Endodermal cell (in vitro differentiated cells): Measurements from ENCODE around the gene TPP1. TPM values are rescaled to one million over a fixed set of nuclear protein-coding genes. Genes with fewer than 3 reads are reported as not detected.

Experiments used
- DNase-seq: peaks from one replicate; pipeline ENCODE4 v3.0.0-alpha.2; 2017
- H3K27ac ChIP-seq: 2 replicates; pipeline ENCODE4 v1.5.1; 2013; ENCODE audit warnings: mild to moderate bottlenecking, low read depth, low read length, moderate library complexity
- H3K27me3 ChIP-seq: 2 replicates; pipeline ENCODE4 v1.6.1; 2013; ENCODE audit warnings: mild to moderate bottlenecking, low read length, moderate library complexity; ENCODE audit not compliant: insufficient read depth, control insufficient read depth, poor library complexity, severe bottlenecking
- H3K36me3 ChIP-seq: 2 replicates; pipeline ENCODE4 v1.7.0; 2013; ENCODE audit warnings: mild to moderate bottlenecking, low read length, moderate library complexity; ENCODE audit not compliant: control insufficient read depth, insufficient read depth
- H3K4me1 ChIP-seq: one replicate; pipeline ENCODE4 v1.7.0; 2013; ENCODE audit warnings: low read length; ENCODE audit not compliant: control insufficient read depth, insufficient read depth
- H3K4me3 ChIP-seq: 2 replicates; pipeline ENCODE4 v1.5.1; 2013; ENCODE audit warnings: mild to moderate bottlenecking, low read length, moderate library complexity
- H3K9ac ChIP-seq: 2 replicates; pipeline ENCODE4 v1.6.1; 2013; ENCODE audit warnings: mild to moderate bottlenecking, low read length, moderate library complexity; ENCODE audit not compliant: poor library complexity, severe bottlenecking; ENCODE audit errors: extremely low read depth
- H3K9me3 ChIP-seq: 2 replicates; pipeline ENCODE4 v1.6.1; 2013; ENCODE audit warnings: mild to moderate bottlenecking, low read length, moderate library complexity; ENCODE audit not compliant: control insufficient read depth
- H3K27ac Mint-ChIP-seq: 2 replicates; pipeline ENCODE4 v1.8.0; 2020; ENCODE audit warnings: mixed read lengths
- H3K27me3 Mint-ChIP-seq: 2 replicates; pipeline ENCODE4 v1.8.0; 2021; ENCODE audit warnings: mild to moderate bottlenecking, mixed read lengths; ENCODE audit not compliant: insufficient read depth
- H3K36me3 Mint-ChIP-seq: 2 replicates; pipeline ENCODE4 v1.8.0; 2020; ENCODE audit warnings: low read depth, mixed read lengths
- H3K4me1 Mint-ChIP-seq: 2 replicates; pipeline ENCODE4 v1.8.0; 2020; ENCODE audit warnings: mixed read lengths
- H3K4me3 Mint-ChIP-seq: 2 replicates; pipeline ENCODE4 v1.8.0; 2020; ENCODE audit warnings: mild to moderate bottlenecking, moderate library complexity, mixed read lengths
- H3K9me3 Mint-ChIP-seq: 2 replicates; pipeline ENCODE4 v1.8.0; 2020; ENCODE audit warnings: mild to moderate bottlenecking, mixed read lengths
- WGBS, 2 experiments: methylation state at CpG; one replicate each; pipeline versions ENCODE4 v1.1.5 to v1.1.7; 2013; ENCODE audit warnings: missing lambda C conversion rate in 2 of 2, mixed read lengths in 1 of 2; ENCODE audit not compliant: insufficient coverage in 1 of 2, insufficient read length in 1 of 2; 5-methylcytosine and 5-hydroxymethylcytosine counted together
- total RNA-seq, 2 donors: library from RNA; stranded (reverse); fragmentation: NEBNext Ultra II Directional in 1 of 2; extraction: Animal tissue kit (Norgen Biotek cat#: 25700) in 1 of 2; gene quantifications; 2 replicates in 1 of 2; 3 replicates in 1 of 2; pipeline ENCODE4 v1.2.1, GENCODE V29; 2021
- TF ChIP-seq, protein P1 (sequence below): fragments of 200-600 bp; sonication (generic); conservative IDR thresholded peaks from 2 replicates; pipeline ENCODE4 v1.5.0; 2021; ENCODE audit warnings: antibody characterized with exemption, mild to moderate bottlenecking

Gene TPP1
- total RNA-seq, 2 donors from 2014 or later, result 68.3 to 71.0 TPM

DNA sequence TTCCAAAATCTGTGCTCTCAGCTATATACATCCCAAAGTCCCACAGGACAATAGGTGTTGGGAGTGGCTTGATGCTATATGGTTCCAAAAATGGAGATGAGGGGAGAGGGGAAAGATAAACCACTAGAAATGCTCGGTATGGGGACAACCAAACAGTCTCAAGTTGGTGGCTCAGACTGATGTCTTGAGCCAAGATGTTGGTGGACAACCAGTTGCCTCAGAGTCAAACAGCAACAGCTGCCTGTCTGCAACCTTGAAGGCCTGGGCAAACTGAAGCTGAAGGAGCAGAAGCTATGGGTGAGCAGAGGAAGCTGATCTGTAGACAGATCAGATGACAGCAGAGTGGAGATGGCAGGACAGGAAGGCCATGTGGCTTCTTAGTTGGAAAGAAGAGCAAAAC is 19.8 kb downstream of the TPP1 start:
- 77 to 100% methylated on average over 1 of the region's 1 CpG for WGBS, 2 experiments
- peak; percentile 5 for DNase-seq
- H3K9me3 Mint-ChIP-seq, result no peaks in the 10 kb centered on the region
- Histone ChIP-seq H3K27me3 (no peaks in the 10 kb centered on the region), H3K9me3 (no peaks in the 10 kb centered on the region), H3K4me1 (no peaks in the 10 kb centered on the region), H3K36me3 (peaks cover 46% of the 10 kb centered on the region), H3K27ac (no peak overlapping the region), H3K9ac (no peak overlapping the region), H3K4me3 (no peak overlapping the region)
- H3K27me3 Mint-ChIP-seq, result no peaks in the 10 kb centered on the region
- H3K36me3 Mint-ChIP-seq, result peaks cover 18% of the 10 kb centered on the region
- H3K27ac Mint-ChIP-seq, result no peak overlapping the region
- TF ChIP-seq, protein P1, sequence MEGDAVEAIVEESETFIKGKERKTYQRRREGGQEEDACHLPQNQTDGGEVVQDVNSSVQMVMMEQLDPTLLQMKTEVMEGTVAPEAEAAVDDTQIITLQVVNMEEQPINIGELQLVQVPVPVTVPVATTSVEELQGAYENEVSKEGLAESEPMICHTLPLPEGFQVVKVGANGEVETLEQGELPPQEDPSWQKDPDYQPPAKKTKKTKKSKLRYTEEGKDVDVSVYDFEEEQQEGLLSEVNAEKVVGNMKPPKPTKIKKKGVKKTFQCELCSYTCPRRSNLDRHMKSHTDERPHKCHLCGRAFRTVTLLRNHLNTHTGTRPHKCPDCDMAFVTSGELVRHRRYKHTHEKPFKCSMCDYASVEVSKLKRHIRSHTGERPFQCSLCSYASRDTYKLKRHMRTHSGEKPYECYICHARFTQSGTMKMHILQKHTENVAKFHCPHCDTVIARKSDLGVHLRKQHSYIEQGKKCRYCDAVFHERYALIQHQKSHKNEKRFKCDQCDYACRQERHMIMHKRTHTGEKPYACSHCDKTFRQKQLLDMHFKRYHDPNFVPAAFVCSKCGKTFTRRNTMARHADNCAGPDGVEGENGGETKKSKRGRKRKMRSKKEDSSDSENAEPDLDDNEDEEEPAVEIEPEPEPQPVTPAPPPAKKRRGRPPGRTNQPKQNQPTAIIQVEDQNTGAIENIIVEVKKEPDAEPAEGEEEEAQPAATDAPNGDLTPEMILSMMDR, result no peak
- H3K4me3 Mint-ChIP-seq, result no peak overlapping the region
- H3K4me1 Mint-ChIP-seq, result no peaks in the 10 kb centered on the region

DNA sequence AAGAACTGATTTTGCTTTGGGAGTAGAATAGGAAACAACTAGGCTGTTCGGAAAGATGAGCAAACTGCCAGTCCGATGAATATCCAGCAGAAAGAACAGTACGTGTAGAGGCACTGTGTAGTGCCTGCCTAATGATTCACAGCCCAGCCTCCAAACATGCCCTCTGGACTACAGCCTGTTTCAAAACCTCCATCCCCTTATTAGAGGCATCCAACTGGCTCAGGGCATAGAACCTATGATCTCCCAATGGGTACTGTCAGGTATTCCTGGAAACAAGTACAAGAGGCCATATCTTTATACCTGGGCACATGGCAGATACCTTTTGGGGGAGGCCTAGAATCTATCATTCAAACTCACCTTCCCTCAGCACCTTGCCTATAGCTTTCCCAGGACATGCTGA is 20.7 kb downstream of the TPP1 start:
- Mint-ChIP-seq H3K27ac (no peak overlapping the region), H3K36me3 (peaks cover 19% of the 10 kb centered on the region), H3K9me3 (no peaks in the 10 kb centered on the region), H3K4me3 (no peak overlapping the region), H3K27me3 (no peaks in the 10 kb centered on the region), H3K4me1 (no peaks in the 10 kb centered on the region)
- no peaks in the 10 kb centered on the region for H3K4me1 ChIP-seq
- H3K36me3 ChIP-seq, result peaks cover 53% of the 10 kb centered on the region
- no peak overlapping the region for H3K4me3 ChIP-seq
- TF ChIP-seq, protein P1, result no peak
- H3K9ac ChIP-seq, result no peak overlapping the region
- DNase-seq, result peak; percentile 15
- no peaks in the 10 kb centered on the region for H3K9me3 ChIP-seq
- H3K27me3 ChIP-seq, result no peaks in the 10 kb centered on the region
- WGBS, 2 experiments, result 92 to 100% methylated on average over 3 of the region's 3 CpGs
- no peak overlapping the region for H3K27ac ChIP-seq

DNA sequence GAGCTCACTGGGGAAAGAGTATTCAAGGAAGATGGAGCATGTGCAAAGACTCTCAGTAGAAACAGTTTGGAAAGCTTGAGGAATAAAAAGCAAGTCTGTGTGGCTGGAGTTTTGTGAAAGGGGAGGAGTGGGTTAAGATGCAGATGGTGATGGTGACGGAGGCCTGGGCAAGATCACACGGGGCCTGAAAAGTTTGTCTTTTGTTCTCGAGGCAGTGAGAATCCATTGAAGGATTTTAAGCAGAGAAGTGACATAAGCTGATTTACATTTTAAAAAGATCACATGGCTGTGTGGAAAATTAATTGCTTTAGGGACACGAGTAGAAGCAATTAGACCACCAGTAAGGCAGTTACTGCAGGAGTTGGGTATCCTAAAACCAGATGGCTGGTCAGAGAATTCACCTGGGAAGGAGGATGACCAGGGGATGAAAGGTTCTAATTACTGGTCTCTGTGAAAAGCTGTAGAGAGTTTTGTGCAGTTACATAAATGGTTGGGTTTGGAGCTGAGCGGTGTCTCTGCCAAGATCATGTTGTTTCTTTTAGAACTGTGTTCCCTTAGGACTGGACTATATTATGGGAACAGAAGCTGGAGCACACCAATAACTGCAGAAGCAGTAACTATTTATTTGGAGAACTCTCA is 22.9 kb downstream of the TPP1 start:
- DNase-seq, result peak; percentile 10
- Histone ChIP-seq H3K27ac (peak overlapping the region; percentile 19), H3K9ac (no peak overlapping the region), H3K4me1 (no peaks in the 10 kb centered on the region), H3K36me3 (peaks cover 58% of the 10 kb centered on the region), H3K27me3 (no peaks in the 10 kb centered on the region), H3K4me3 (no peak overlapping the region), H3K9me3 (no peaks in the 10 kb centered on the region)
- Mint-ChIP-seq H3K36me3 (peaks cover 19% of the 10 kb centered on the region), H3K4me3 (no peak overlapping the region), H3K27me3 (no peaks in the 10 kb centered on the region), H3K9me3 (no peaks in the 10 kb centered on the region), H3K4me1 (no peaks in the 10 kb centered on the region), H3K27ac (no peak overlapping the region)
- 92 to 98% methylated on average over 5 of the region's 5 CpGs for WGBS, 2 experiments
- TF ChIP-seq, protein P1, result no peak
